Measurements from ENCODE around the gene MLLT3. TPM values are rescaled to one million over a fixed set of nuclear protein-coding genes. Genes with fewer than 3 reads are reported as not detected.

MLLT3 gene
- total RNA-seq, 6 experiments from 2014 or later = 0.43 to 2.5 (median 1.2) TPM

GRCh38 chr9:20505574-20505973, 116.7 kb downstream of the MLLT3 start:
- Histone ChIP-seq H3K9me3 (no peaks in the 10 kb centered on the region), H3K4me3 (no peak overlapping the region), H3K27me3 (no peaks in the 10 kb centered on the region), H3K36me3 (no peaks in the 10 kb centered on the region), H3K27ac (no peak overlapping the region), H3K4me1 (no peaks in the 10 kb centered on the region)
- 63% methylated on average over 5 of the region's 5 CpGs for WGBS (ENCODE audit: insufficient coverage, low coverage, low lambda C conversion rate, missing lambda C conversion rate)
- ATAC-seq = no peak
- TF ChIP-seq POLR2A (IDR thresholded peaks at IDR 0.05) (no peak), CTCF (IDR thresholded peaks at IDR 0.05) (no peak)
- DNase-seq = no peak
- intact Hi-C loops (cut with DNase I) = no loop called here

GRCh38 chr9:20504930-20505329, 117.4 kb downstream of the MLLT3 start:
- Histone ChIP-seq H3K4me1 (no peaks in the 10 kb centered on the region), H3K27ac (no peak overlapping the region), H3K4me3 (no peak overlapping the region), H3K27me3 (no peaks in the 10 kb centered on the region), H3K9me3 (no peaks in the 10 kb centered on the region), H3K36me3 (no peaks in the 10 kb centered on the region)
- no peak for TF ChIP-seq POLR2A (IDR thresholded peaks at IDR 0.05)
- TF ChIP-seq CTCF (IDR thresholded peaks at IDR 0.05) = no peak
- WGBS (ENCODE audit: insufficient coverage, low coverage, low lambda C conversion rate, missing lambda C conversion rate) = 86% methylated on average over 1 of the region's 1 CpG
- DNase-seq = no peak
- intact Hi-C loops (cut with DNase I) = no loop called here
- no peak for ATAC-seq

GRCh38 chr9:20500101-20500500, 122.2 kb downstream of the MLLT3 start:
- Histone ChIP-seq H3K4me1 (no peaks in the 10 kb centered on the region), H3K27ac (no peak overlapping the region), H3K27me3 (no peaks in the 10 kb centered on the region), H3K9me3 (no peaks in the 10 kb centered on the region), H3K36me3 (no peaks in the 10 kb centered on the region), H3K4me3 (no peak overlapping the region)
- intact Hi-C loops (cut with DNase I) = no loop called here
- TF ChIP-seq CTCF (IDR thresholded peaks at IDR 0.05) = no peak
- TF ChIP-seq POLR2A (IDR thresholded peaks at IDR 0.05) = no peak
- no peak for ATAC-seq
- no peak for DNase-seq
- WGBS (ENCODE audit: insufficient coverage, low coverage, low lambda C conversion rate, missing lambda C conversion rate) = 78% methylated on average over 2 of the region's 2 CpGs

GRCh38 chr9:20499013-20499412, 123.3 kb downstream of the MLLT3 start:
- Histone ChIP-seq H3K9me3 (no peaks in the 10 kb centered on the region), H3K4me3 (no peak overlapping the region), H3K36me3 (no peaks in the 10 kb centered on the region), H3K4me1 (no peaks in the 10 kb centered on the region), H3K27me3 (no peaks in the 10 kb centered on the region), H3K27ac (no peak overlapping the region)
- intact Hi-C loops (cut with DNase I) = no loop called here
- DNase-seq = no peak
- TF ChIP-seq POLR2A (IDR thresholded peaks at IDR 0.05) = no peak
- TF ChIP-seq CTCF (IDR thresholded peaks at IDR 0.05) = no peak
- no peak for ATAC-seq

GRCh38 chr9:20496328-20496727, 126.0 kb downstream of the MLLT3 start:
- no peak for DNase-seq
- TF ChIP-seq POLR2A (IDR thresholded peaks at IDR 0.05) = no peak
- TF ChIP-seq CTCF (IDR thresholded peaks at IDR 0.05) = no peak
- no peak for ATAC-seq
- H3K27ac ChIP-seq = no peak overlapping the region
- 83% methylated on average over 2 of the region's 2 CpGs for WGBS (ENCODE audit: insufficient coverage, low coverage, low lambda C conversion rate, missing lambda C conversion rate)
- no peaks in the 10 kb centered on the region for H3K36me3 ChIP-seq
- H3K27me3 ChIP-seq = no peaks in the 10 kb centered on the region
- intact Hi-C loops (cut with DNase I) = no loop called here
- H3K4me3 ChIP-seq = no peak overlapping the region
- H3K4me1 ChIP-seq = no peaks in the 10 kb centered on the region
- H3K9me3 ChIP-seq = no peaks in the 10 kb centered on the region

Measured in right lobe of liver (tissue), 6 donors.